ENCODE measurements around the gene MTNR1A. TPM values are rescaled to one million over a fixed set of nuclear protein-coding genes. Genes with fewer than 3 reads are reported as not detected.

Gene MTNR1A
- total and polyA plus RNA-seq, 2 of the 4 experiments (the other 2 are of a cell fraction), result not detected

DNA sequence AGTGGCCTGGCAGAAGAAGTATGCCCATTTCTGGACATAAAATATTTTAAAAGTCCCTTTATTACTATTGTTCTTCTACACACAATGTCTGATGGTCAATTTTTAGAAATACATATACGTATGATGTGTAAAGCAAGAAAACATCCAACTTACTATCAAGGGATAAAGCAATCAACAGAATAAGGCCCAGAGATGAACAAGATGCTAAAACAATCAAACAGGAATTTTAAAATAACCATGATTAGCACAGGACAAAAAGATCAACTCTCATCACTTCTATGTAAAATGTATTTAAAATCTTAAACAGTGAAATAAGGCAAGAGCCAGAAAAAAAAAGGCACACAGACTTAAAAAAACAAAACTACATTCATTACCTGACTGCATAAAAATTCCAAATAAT lies 60.9 kb downstream of the MTNR1A start:
- intact Hi-C loops (cut with micrococcal nuclease) (no loop called here), dilution Hi-C loops (cut with HindIII; ENCODE audit: low sequenced_read_pairs, unreplicated experiment) (no loop called here), in situ Hi-C loops (cut with MboI; ENCODE audit: low sequenced_read_pairs) (no loop called here)
- Histone ChIP-seq H3K4ac (ENCODE audit: low read depth, low read length) (no peak overlapping the region), H2BK15ac (ENCODE audit: low read depth, low read length) (no peak overlapping the region), H3K18ac (ENCODE audit: low read depth, low read length) (no peak overlapping the region), H2BK5ac (ENCODE audit: low read depth, low read length, poor library complexity, severe bottlenecking) (no peak overlapping the region), H3K4me1 (ENCODE audit: control insufficient read depth, insufficient read depth, low read length) (no peaks in the 10 kb centered on the region), H3K27me3 (ENCODE audit: control insufficient read depth, insufficient read depth, low read length) (no peaks in the 10 kb centered on the region; the same call in 1 of the 2 replicates), H4K5ac (ENCODE audit: low read depth, low read length) (no peak overlapping the region), H2BK20ac (ENCODE audit: low read depth, low read length) (no peak overlapping the region), H3K9me1 (ENCODE audit: insufficient read depth, low read length) (no peaks in the 10 kb centered on the region), H3K27ac (ENCODE audit: insufficient read depth, low read length) (no peak overlapping the region), H3K36me3 (ENCODE audit: control insufficient read depth, insufficient read depth, low read length) (no peaks in the 10 kb centered on the region), H2AK9ac (replicated peaks; ENCODE audit: low read depth, low read length, poor library complexity) (no peak overlapping the region), H3K56ac (ENCODE audit: extremely low read depth, insufficient read depth, low read length) (no peak overlapping the region), H3K79me1 (ENCODE audit: low read depth in 1 of 2, low read length in 2 of 2) (no peaks in the 10 kb centered on the region), H3K4me3 (ENCODE audit: insufficient read depth, low read depth, low read length) (no peak overlapping the region), H4K20me1 (ENCODE audit: insufficient read depth, low read length) (no peaks in the 10 kb centered on the region), H2AFZ (replicated peaks; ENCODE audit: low read length, poor library complexity) (no peak overlapping the region), H3K23ac (ENCODE audit: low read depth, low read length) (no peak overlapping the region), H3K9me3 (ENCODE audit: control insufficient read depth, insufficient read depth, low read length) (no peaks in the 10 kb centered on the region), H3K14ac (replicated peaks; ENCODE audit: low read depth, low read length) (no peak overlapping the region), H2AK5ac (ENCODE audit: low read depth, low read length) (no peak overlapping the region), H3K9ac (ENCODE audit: low read depth, low read length) (no peak overlapping the region), H3K4me2 (ENCODE audit: low read depth, low read length) (no peak overlapping the region), H4K8ac (ENCODE audit: low read depth in 2 of 2, low read length in 2 of 2) (no peak overlapping the region), H4K91ac (ENCODE audit: insufficient read depth, low read depth, low read length) (no peak overlapping the region), H2BK120ac (ENCODE audit: low read depth, low read length) (no peak overlapping the region)
- CTCF ChIA-PET, result no interaction called here
- ATAC-seq (ENCODE audit: low read depth) (no peak), DNase-seq (no peak)
- WGBS, 2 experiments (ENCODE audit: extremely low coverage in 2 of 2, insufficient read length in 1 of 2), result no CpG with 5 or more reads among the region's 1 CpG
- BruUV-seq (replicated peaks), result no TSS peak
- POLR2A ChIA-PET (ENCODE audit: unreplicated experiment), result no interaction called here
- TF ChIP-seq MXI1 (IDR thresholded peaks at IDR 0.05; ENCODE audit: borderline replicate concordance, low read depth, low read length), result no peak
- TF ChIP-seq RFX5 (IDR thresholded peaks at IDR 0.05; ENCODE audit: low read depth, low read length), result no peak
- no peak for TF ChIP-seq CEBPB (IDR thresholded peaks at IDR 0.05; ENCODE audit: low read depth, low read length)
- TF ChIP-seq, protein P1, sequence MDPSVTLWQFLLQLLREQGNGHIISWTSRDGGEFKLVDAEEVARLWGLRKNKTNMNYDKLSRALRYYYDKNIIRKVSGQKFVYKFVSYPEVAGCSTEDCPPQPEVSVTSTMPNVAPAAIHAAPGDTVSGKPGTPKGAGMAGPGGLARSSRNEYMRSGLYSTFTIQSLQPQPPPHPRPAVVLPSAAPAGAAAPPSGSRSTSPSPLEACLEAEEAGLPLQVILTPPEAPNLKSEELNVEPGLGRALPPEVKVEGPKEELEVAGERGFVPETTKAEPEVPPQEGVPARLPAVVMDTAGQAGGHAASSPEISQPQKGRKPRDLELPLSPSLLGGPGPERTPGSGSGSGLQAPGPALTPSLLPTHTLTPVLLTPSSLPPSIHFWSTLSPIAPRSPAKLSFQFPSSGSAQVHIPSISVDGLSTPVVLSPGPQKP (IDR thresholded peaks at IDR 0.05; ENCODE audit: borderline replicate concordance, low read depth, low read length), result no peak
- no peak for TF ChIP-seq POLR2A (IDR thresholded peaks at IDR 0.05; ENCODE audit: low read depth, low read length)
- TF ChIP-seq CHD1 (IDR thresholded peaks at IDR 0.05; ENCODE audit: low read depth, low read length), result no peak
- TF ChIP-seq, protein P2, sequence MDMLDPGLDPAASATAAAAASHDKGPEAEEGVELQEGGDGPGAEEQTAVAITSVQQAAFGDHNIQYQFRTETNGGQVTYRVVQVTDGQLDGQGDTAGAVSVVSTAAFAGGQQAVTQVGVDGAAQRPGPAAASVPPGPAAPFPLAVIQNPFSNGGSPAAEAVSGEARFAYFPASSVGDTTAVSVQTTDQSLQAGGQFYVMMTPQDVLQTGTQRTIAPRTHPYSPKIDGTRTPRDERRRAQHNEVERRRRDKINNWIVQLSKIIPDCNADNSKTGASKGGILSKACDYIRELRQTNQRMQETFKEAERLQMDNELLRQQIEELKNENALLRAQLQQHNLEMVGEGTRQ (IDR thresholded peaks at IDR 0.05; ENCODE audit: low read depth, low read length), result no peak
- TF ChIP-seq BHLHE40 (IDR thresholded peaks at IDR 0.05; ENCODE audit: low read depth, low read length), result no peak
- TF ChIP-seq, protein P3, sequence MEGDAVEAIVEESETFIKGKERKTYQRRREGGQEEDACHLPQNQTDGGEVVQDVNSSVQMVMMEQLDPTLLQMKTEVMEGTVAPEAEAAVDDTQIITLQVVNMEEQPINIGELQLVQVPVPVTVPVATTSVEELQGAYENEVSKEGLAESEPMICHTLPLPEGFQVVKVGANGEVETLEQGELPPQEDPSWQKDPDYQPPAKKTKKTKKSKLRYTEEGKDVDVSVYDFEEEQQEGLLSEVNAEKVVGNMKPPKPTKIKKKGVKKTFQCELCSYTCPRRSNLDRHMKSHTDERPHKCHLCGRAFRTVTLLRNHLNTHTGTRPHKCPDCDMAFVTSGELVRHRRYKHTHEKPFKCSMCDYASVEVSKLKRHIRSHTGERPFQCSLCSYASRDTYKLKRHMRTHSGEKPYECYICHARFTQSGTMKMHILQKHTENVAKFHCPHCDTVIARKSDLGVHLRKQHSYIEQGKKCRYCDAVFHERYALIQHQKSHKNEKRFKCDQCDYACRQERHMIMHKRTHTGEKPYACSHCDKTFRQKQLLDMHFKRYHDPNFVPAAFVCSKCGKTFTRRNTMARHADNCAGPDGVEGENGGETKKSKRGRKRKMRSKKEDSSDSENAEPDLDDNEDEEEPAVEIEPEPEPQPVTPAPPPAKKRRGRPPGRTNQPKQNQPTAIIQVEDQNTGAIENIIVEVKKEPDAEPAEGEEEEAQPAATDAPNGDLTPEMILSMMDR (conservative IDR thresholded peaks at IDR 0.05; ENCODE audit: low read depth, low read length), result no peak
- TF ChIP-seq RCOR1 (IDR thresholded peaks at IDR 0.05; ENCODE audit: insufficient replicate concordance, low read length), result no peak
- no peak for TF ChIP-seq RAD21 (IDR thresholded peaks at IDR 0.05; ENCODE audit: low read length)
- TF ChIP-seq MAFK (IDR thresholded peaks at IDR 0.05; ENCODE audit: low read depth, low read length), result no peak
- no peak for TF ChIP-seq SMC3 (IDR thresholded peaks at IDR 0.05; ENCODE audit: low read depth, low read length)
- TF ChIP-seq MAZ (IDR thresholded peaks at IDR 0.05; ENCODE audit: borderline replicate concordance, low read depth, low read length), result no peak
- no peak for TF ChIP-seq NFE2L2 (IDR thresholded peaks at IDR 0.05; ENCODE audit: low read depth, low read length)
- TF ChIP-seq FOS (IDR thresholded peaks at IDR 0.05; ENCODE audit: low read depth, low read length), result no peak

Data from IMR-90 (cell line).